ENCODE data around the gene INA. TPM values are rescaled to one million over a fixed set of nuclear protein-coding genes. Genes with fewer than 3 reads are reported as not detected.

The INA gene
- total RNA-seq, 4 donors from 2014 or later, result 0.60 to 1.3 TPM; not detected in 2

GRCh38 chr10:103280031-103280430 lies 3.1 kb downstream of the INA start:
- no peak for TF ChIP-seq POLR2AphosphoS5 (IDR thresholded peaks at IDR 0.05)
- TF ChIP-seq CTCF (IDR thresholded peaks at IDR 0.05), result no peak
- H3K27ac ChIP-seq, result no peak overlapping the region
- DNase-seq (ENCODE audit: low spot score in 2 of 2), result no peak
- 79% methylated on average over 3 of the region's 3 CpGs for WGBS
- H3K4me1 ChIP-seq, result peaks cover 18% of the 10 kb centered on the region
- no peaks in the 10 kb centered on the region for H3K9me3 ChIP-seq
- H3K27me3 ChIP-seq, result peaks cover 77% of the 10 kb centered on the region
- H3K36me3 ChIP-seq, result no peaks in the 10 kb centered on the region
- no peak overlapping the region for H3K4me3 ChIP-seq

GRCh38 chr10:103280506-103280905 lies 3.6 kb downstream of the INA start:
- WGBS, result 82% methylated on average over 2 of the region's 2 CpGs
- TF ChIP-seq POLR2A (IDR thresholded peaks at IDR 0.05) (no peak), POLR2AphosphoS5 (IDR thresholded peaks at IDR 0.05) (no peak), CTCF (IDR thresholded peaks at IDR 0.05) (no peak), EP300 (IDR thresholded peaks at IDR 0.05) (no peak)
- no peak overlapping the region for H3K27ac ChIP-seq
- H3K4me3 ChIP-seq, result no peak overlapping the region
- H3K9me3 ChIP-seq, result no peaks in the 10 kb centered on the region
- H3K27me3 ChIP-seq, result peaks cover 77% of the 10 kb centered on the region
- no peaks in the 10 kb centered on the region for H3K36me3 ChIP-seq
- no peak for DNase-seq (ENCODE audit: low spot score in 2 of 2)
- peaks cover 18% of the 10 kb centered on the region for H3K4me1 ChIP-seq

GRCh38 chr10:103281753-103282152 lies 4.8 kb downstream of the INA start:
- no peaks in the 10 kb centered on the region for H3K9me3 ChIP-seq
- H3K4me1 ChIP-seq, result peaks cover 14% of the 10 kb centered on the region
- 7% methylated on average over 14 of the region's 14 CpGs for WGBS
- H3K36me3 ChIP-seq, result no peaks in the 10 kb centered on the region
- H3K27me3 ChIP-seq, result peaks cover 71% of the 10 kb centered on the region
- H3K4me3 ChIP-seq, result no peak overlapping the region
- H3K27ac ChIP-seq, result no peak overlapping the region
- DNase-seq (ENCODE audit: low spot score in 2 of 2), result no peak
- no peak for TF ChIP-seq EP300 (IDR thresholded peaks at IDR 0.05)
- TF ChIP-seq POLR2AphosphoS5 (IDR thresholded peaks at IDR 0.05), result no peak
- no peak for TF ChIP-seq CTCF (IDR thresholded peaks at IDR 0.05)
- no peak for TF ChIP-seq POLR2A (IDR thresholded peaks at IDR 0.05)

GRCh38 chr10:103282961-103283360 lies 6.0 kb downstream of the INA start:
- H3K4me1 ChIP-seq, result peaks cover 2% of the 10 kb centered on the region
- H3K9me3 ChIP-seq, result no peaks in the 10 kb centered on the region
- 50% methylated on average over 1 of the region's 1 CpG for WGBS
- no peak for TF ChIP-seq POLR2A (IDR thresholded peaks at IDR 0.05)
- TF ChIP-seq CTCF (IDR thresholded peaks at IDR 0.05), result no peak
- no peak for TF ChIP-seq POLR2AphosphoS5 (IDR thresholded peaks at IDR 0.05)
- TF ChIP-seq EP300 (IDR thresholded peaks at IDR 0.05), result no peak
- DNase-seq (ENCODE audit: low spot score in 2 of 2), result no peak
- no peak overlapping the region for H3K27ac ChIP-seq
- H3K27me3 ChIP-seq, result peaks cover 67% of the 10 kb centered on the region
- no peak overlapping the region for H3K4me3 ChIP-seq
- H3K36me3 ChIP-seq, result no peaks in the 10 kb centered on the region

GRCh38 chr10:103284170-103284569 lies 7.2 kb downstream of the INA start:
- no peak for DNase-seq (ENCODE audit: low spot score in 2 of 2)
- H3K9me3 ChIP-seq, result no peaks in the 10 kb centered on the region
- H3K27ac ChIP-seq, result no peak overlapping the region
- peaks cover 61% of the 10 kb centered on the region for H3K27me3 ChIP-seq
- H3K4me3 ChIP-seq, result no peak overlapping the region
- H3K4me1 ChIP-seq, result no peaks in the 10 kb centered on the region
- no peaks in the 10 kb centered on the region for H3K36me3 ChIP-seq
- no peak for TF ChIP-seq POLR2A (IDR thresholded peaks at IDR 0.05)
- no peak for TF ChIP-seq CTCF (IDR thresholded peaks at IDR 0.05)
- TF ChIP-seq EP300 (IDR thresholded peaks at IDR 0.05), result no peak
- no peak for TF ChIP-seq POLR2AphosphoS5 (IDR thresholded peaks at IDR 0.05)
- 66% methylated on average over 11 of the region's 11 CpGs for WGBS

All from suprapubic skin (tissue), 4 donors.